DOHH2 (cell line): Measurements from ENCODE around the gene ARHGAP1.

Experiments
- CTCF ChIP-seq: fragments of 200-600 bp; sonication (generic); IDR thresholded peaks from one replicate; pipeline ENCODE4 v1.5.1; 2014; ENCODE audit warnings: antibody characterized with exemption, mild to moderate bottlenecking, low read depth, low read length; ENCODE audit not compliant: poor library complexity, severe bottlenecking
- EZH2phosphoT487 ChIP-seq: fragments of 200-600 bp; sonication (generic); IDR thresholded peaks from 2 replicates; pipeline ENCODE4 v1.6.1; 2017; ENCODE audit warnings: borderline replicate concordance, mild to moderate bottlenecking, antibody characterized with exemption, low read length, moderate library complexity, mixed read lengths

- TF ChIP-seq CTCF (no peak), EZH2phosphoT487 (no peak)
Measured at GRCh38 chr11:46724088-46724487, 23.7 kb upstream of the ARHGAP1 start.
